Activated CD4-positive, CD25-positive, alpha-beta regulatory T cell treated with anti-CD3 and anti-CD28 coated beads, Interleukin-2, amount 50 U/mL, for 72 hours (primary cell): ENCODE data around the gene CDKAL1.
"Not testable (repeated sequence)": the region's sequence is repeated elsewhere in the genome, so short reads cannot be mapped to it uniquely, and the experiment has no call there.

Experiments
- DNase-seq: peaks from one replicate; pipeline ENCODE4 v3.0.0; 2021

The CDKAL1 gene

DNA sequence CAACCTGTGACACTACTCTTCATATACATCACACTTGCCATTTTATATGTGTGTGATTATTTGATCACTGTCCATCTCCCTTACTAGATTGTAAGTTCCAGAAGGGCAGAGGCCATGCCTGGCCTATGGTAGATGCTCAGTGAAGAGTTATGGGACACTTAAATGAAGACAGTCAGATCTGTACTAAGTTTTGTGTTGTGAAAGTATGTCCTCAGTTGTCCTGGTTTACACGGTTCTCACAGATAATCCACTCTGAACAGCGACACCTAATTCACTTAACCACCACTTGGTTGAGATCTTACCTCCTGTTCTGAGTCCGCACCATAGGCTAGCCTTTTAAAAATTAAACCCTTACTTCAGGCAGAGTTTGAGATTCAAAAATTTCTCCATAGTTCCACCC lies 625.2 kb downstream of the CDKAL1 start:
- DNase-seq, result no peak

- DNase-seq, result no peak
Observed at GRCh38 chr6:21161707-21162106, 627.5 kb downstream of the CDKAL1 start.

DNA sequence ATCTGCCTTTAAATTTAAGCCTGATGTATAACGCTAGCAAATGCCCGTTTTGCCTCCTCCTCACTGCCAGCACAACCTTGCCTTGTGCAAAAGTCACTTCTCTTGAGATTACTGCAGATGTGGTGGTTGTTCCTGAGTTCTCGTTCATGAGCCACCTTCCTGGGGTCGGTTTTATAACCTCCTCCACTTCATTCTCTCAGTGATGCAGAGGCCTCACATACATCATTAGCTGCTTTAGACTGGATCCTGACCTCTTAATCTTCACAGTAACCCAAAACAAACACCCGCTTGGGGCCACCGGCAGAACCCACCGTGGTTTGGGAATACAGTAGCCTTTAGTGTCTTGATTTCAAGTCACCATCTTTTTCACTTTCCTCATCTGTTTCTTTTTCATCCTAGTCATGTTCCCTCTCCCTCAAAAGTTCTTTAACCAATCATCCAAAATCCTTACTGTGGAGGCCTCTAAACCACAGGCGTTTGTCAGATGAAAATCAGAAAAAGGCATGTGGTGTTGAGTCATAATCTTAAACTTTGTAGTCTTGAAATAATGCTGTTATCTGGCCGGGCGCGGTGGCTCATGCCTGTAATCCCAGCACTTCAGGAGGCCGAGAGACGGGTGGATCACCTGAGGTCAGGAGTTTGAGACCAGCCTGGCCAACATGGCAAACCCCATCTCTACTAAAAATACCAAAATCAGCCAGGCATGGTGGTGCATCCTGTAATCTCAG lies 629.0 kb downstream of the CDKAL1 start:
- no peak for DNase-seq

DNA sequence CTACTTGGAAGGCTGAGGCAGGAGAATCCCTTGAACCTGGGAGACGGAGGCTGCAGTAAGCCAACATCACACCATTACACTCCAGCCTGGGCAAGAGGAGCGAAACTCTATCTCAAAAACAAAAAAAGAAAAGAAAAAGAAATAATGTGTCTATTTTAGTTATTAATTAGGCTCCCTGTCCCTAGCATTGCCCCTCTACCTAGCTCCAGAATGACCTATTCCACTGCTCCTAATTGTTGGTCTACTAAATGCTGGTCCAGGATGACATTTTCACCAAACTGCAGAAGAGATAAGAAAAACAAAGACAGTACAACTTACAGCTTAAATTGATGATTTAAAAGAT lies 629.6 kb downstream of the CDKAL1 start:
- no peak for DNase-seq

- no peak for DNase-seq
Observed at GRCh38 chr6:21164768-21165326, 630.6 kb downstream of the CDKAL1 start.

DNA sequence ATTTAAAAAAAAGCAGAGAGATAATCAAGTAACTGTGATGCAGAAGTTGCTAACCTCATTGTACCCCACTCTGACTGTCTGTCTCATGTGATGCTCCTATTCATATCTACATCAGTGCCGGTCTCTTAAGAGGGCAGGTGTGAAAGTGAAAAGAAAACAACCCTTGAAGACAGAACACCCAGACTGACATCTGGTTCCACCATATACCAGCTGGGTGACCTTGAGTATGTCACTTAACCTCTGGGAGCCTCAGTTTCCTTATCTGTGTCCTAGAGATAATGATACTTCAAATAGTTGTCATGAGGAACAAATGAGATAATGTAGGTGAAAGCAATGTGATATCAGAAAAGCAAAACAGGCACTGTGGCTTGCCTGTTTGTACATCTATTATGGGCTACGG lies 632.5 kb downstream of the CDKAL1 start:
- DNase-seq, result no peak

- DNase-seq, result no peak
Observed at GRCh38 chr6:21167790-21168189, 633.5 kb downstream of the CDKAL1 start.

DNA sequence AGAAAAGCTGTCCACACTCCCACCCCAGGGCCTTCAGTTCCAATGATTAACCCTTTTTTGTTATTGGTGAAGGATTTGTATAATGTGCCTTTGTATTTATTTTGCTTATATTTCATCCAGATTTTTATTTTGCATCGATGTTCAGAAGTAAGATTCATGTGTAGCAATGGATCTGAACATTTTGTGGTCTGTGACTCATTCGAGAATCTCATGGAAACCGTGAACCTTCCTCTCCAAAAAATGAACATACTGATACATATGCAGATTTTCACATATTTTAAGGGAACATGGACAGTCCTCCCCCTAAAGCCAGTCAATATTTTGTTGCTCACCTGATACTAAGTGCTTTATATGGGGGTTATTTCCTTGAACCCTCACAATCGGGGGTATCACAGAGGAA lies 637.5 kb downstream of the CDKAL1 start:
- no peak for DNase-seq

DNA sequence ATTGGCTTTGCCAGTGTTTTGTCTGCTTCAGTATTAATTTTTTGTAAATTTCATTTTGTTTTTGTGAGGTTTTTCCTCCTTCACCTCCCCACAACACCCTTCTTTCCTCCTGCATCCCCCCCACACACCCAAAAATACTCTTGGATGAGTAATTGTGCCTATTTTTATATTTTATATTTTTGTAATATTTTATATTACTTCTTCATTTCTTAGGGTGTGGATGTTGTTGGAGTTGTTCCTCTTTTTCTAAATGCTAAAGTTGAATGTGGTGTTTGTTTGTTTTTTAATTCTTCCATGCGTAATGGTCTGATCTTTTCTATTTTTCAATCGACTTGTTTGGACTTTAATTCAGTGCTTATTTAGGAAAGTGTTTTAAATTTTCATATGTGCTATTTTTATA lies 638.8 kb downstream of the CDKAL1 start:
- DNase-seq, result no peak

DNA sequence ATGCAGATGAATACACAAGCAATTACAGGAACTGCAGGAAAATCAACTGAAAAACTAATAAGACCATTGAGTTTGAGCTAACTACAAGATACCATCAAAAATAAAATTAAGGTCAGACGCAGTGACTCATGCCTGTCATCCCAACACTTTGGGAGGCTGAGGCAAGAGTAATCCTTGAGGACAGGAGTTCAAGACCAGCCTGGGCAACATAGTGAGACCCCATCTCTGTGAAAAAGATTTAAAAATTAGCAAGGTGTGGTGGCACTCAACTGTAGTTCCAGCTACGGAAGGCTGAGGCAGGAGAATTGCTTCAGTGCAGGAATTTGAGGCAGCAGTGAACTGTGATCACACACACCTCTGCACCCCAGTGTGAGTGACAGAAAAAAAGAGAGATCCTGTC lies 639.4 kb downstream of the CDKAL1 start:
- no peak for DNase-seq

DNA sequence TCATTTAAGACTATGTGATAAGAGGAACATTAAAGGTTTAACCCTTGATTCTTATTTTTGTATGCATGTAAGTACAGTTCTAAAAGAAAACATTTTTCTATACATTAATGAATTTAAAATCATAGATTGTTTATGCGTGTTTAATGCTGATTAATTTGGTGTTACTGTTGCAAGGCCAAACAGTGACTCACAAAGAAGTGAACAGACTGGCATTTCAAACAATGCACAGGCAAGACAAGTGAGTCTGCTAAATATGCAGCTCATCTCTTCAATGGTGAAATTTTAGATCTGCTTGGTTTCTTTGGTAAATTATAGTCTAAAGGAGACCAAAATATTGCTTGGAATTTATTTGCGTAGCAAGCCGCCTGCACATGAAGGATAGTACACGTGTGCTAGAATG lies 641.9 kb downstream of the CDKAL1 start:
- no peak for DNase-seq

DNA sequence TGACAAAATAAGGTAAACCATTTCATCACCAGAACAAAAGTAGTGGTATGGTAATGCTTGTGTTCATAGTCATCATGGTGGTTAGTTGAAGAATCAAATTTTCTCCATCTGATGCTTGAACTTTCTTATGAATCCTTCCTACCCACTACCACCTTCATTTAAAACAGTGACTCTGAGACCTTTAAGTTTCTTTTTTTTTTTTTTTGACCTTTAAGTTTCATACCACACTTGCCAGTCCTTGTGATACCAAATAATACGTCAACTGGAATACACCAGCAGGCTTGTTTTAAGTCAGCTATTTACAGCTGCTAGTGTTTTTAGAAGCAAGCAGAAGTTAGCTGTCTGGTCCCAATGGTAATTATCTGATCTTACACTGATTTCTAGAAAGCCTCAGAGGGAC lies 645.9 kb downstream of the CDKAL1 start:
- no peak for DNase-seq

- no peak for DNase-seq
Observed at GRCh38 chr6:21180800-21181337, 646.6 kb downstream of the CDKAL1 start.

GRCh38 chr6:21181866-21182265 lies 647.6 kb downstream of the CDKAL1 start:
- DNase-seq, result no peak

DNA sequence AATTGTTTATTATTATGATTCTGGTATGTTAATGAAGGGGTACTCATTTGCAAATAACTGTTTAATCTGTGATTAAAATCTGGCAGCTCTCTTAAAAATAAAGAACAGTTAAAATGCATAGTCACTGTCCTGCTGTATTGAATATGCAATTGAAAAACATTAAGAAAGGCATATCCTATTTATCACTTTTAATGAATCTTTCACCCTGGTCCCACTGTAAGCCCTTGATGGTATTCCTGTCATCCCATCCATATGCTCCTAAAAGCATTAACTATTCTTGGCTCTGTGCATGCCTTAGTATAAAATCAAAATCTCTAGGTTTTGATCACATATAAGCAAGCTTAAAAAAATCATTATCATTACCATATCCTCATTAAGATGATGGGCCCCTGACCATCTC lies 648.3 kb downstream of the CDKAL1 start:
- DNase-seq, result no peak

DNA sequence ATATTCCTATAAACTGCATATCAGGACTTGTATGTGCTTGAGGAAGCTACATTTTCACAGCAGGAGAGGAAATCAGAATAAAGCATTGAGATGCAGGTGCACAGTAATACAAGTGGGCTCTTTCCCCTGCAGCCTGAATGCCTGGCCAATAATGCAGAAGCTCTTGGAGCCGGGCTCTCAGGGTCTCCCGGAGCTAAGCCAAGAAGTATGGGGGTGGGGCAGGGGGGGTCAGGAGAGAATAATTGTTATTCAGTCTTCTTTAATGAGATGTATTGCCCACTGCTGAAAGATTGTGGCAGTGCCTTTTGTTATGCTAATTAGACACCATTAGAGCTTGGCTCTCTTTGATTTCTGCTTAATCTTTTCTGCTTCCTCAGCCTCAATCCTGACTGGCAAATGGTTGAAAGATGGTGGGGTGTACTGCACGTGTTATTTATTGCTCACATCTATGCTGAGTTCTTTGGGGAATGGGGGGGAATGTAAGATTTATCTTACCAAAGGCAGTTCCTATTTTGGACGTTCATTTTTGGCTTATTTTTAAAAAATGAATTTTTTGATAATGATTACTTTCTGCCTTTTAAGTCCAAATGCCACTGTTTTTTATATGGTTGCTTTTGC lies 651.7 kb downstream of the CDKAL1 start:
- no peak for DNase-seq

DNA sequence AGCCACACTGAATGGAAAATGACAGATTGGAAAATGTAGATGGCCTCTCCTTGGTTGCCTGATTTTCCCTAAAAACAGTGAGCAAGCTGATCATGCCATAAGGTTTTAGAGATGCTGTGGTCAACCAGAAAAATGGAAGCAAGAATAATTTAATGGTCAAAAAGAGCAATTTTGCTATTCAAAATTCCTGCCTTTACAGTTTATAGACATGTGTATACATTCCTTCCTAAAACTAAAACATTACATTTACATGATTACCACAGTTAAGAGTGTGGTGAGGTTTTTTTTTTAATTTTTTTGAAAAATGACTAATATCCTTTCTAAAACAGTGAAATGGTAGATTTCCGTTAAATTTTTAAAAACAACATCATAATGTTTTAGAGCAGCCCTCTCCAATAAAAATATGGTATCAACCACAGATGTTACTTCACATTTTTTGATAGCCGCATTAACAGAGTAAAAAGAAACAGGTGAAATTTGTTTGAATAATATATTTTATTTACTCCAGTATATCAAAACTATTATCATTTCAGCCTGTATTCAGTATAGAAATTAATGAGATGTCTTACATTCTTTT lies 652.3 kb downstream of the CDKAL1 start:
- DNase-seq, result no peak

- DNase-seq, result no peak
Observed at GRCh38 chr6:21187485-21187884, 653.2 kb downstream of the CDKAL1 start.

GRCh38 chr6:21188505-21189223 lies 654.4 kb downstream of the CDKAL1 start:
- no peak for DNase-seq

GRCh38 chr6:21189759-21190158 lies 655.5 kb downstream of the CDKAL1 start:
- no peak for DNase-seq

GRCh38 chr6:21190701-21191100 lies 656.4 kb downstream of the CDKAL1 start:
- no peak for DNase-seq

GRCh38 chr6:21193790-21194475 lies 659.7 kb downstream of the CDKAL1 start:
- DNase-seq, result no peak

- not testable (repeated sequence) for DNase-seq
Observed at GRCh38 chr6:21195301-21195700, 661.0 kb downstream of the CDKAL1 start.
